ENCODE measurements around the gene BCL11B. TPM values are rescaled to one million over a fixed set of nuclear protein-coding genes. Genes with fewer than 3 reads are reported as not detected.

Gene BCL11B
- total and polyA plus RNA-seq, 4 experiments from 2014 or later, result 2.6 to 165 (median 87.3) TPM

DNA sequence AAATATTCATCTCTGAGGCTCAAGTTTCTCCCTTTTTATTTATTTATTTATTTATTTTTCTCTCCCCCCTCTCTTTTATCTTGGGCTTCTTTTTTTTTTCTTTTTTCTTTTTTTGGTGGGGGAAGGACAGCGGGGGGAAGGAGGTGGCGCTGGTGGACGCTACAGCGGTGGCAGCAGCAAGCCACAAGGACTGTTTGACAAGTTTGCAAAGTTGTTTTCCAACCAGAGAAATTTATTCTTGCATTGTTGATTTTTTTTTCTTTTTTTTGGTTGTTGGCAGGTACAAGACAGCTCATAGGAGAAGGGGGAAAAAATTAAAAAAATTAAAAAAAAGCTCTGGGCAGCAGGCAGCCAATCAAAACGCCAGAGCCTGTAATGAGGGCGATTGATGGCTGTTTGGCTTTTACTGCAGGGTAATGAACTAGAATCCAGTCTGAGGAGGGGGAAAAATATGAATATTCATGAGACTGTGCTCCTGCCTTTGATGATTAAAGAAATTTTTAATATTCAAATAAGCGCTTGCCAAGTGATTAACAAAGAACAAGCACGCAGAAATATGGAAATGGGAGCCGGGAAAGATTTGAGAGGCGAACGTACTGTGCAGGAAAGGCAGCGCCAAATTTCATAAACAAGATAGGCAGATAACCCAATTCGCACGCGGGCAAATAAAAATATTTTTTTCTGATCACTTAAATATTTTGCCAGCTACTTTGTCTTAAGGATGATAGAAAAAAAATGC is 36.2 kb downstream of the BCL11B start:
- CTCF ChIA-PET (ENCODE audit: partially characterized antibody), result interaction anchor here (1.0 to 16.7 kb wide), 12 partner anchors 6 to 1258 kb away, joined by 3 to 270 read pairs (median 4); partner anchors contain the start of gene BCL11B
- peaks cover 100% of the 10 kb centered on the region for H3K4me1 ChIP-seq (ENCODE audit: insufficient read depth, low read length)
- peaks cover 17% of the 10 kb centered on the region for H3K36me3 ChIP-seq (ENCODE audit: insufficient read depth, low read length)
- H3K27ac Mint-ChIP-seq, result peak overlapping the region; percentile 98 to 99 (median 99)
- peak overlapping the region; percentile 14 to 53 for H3K4me3 ChIP-seq (ENCODE audit: low read length in 2 of 2)
- no peaks in the 10 kb centered on the region for H3K27me3 Mint-ChIP-seq
- H3K27me3 ChIP-seq (ENCODE audit: insufficient read depth, low read length), result no peaks in the 10 kb centered on the region
- H3K9me3 ChIP-seq (ENCODE audit: control insufficient read depth in 1 of 2, low read length in 2 of 2), result no peaks in the 10 kb centered on the region
- peak overlapping the region; percentile 98 for H3K27ac ChIP-seq (ENCODE audit: low read depth, low read length)
- H3K4me3 Mint-ChIP-seq, result peak overlapping the region; percentile 83 to 99 (median 90)
- peak in 4 of 5 donors; percentile 46 to 60 (median 51) for DNase-seq
- peaks cover 80 to 98% (median 90%) of the 10 kb centered on the region in 4 donors for H3K4me1 Mint-ChIP-seq
- POLR2A ChIA-PET (ENCODE audit: partially characterized antibody), result interaction anchor here (1.3 to 87.2 kb wide), 6 partner anchors 9 to 1258 kb away, joined by 3 to 6015 read pairs (median 8); partner anchors contain the start of gene BCL11B
- intact Hi-C loops (cut with micrococcal nuclease), result loop anchor here (1.0 kb wide), 2 partner anchors 8 to 27 kb away; no protein-coding TSS in a partner anchor
- H3K9me3 Mint-ChIP-seq, result peaks cover 0 to 6% (median 0%) of the 10 kb centered on the region in 8 donors
- peaks cover 32 to 72% of the 10 kb centered on the region in 2 donors for H3K36me3 Mint-ChIP-seq

DNA sequence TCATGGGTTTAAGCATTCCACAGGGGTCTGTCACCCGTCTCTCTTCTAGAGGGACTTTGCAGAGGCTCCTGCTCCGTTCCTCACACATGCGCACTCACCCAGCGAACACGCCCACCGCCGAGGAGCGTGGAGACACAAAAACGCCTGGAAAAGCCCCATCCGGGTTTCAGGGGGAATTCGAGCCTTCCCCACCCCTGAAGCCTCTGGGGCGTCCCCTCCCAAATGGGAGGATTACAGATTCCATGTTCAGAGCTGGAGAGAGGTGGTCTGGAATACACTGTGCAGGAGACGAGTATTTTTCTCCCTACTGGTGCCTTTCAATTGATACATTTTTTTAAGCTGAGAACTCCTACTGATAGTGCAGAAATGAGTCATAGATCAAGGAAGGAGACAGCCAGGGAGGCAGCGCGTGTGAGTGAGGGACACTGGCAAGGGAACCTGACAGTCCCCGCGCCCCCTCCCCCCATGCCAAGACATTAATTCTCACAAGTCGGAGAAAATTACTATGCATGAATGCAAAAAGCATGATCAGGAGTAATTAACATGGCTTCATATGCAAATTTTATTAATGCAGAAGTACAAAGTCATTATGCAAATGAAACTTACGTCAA is 36.9 kb downstream of the BCL11B start:
- H3K27me3 ChIP-seq (ENCODE audit: insufficient read depth, low read length), result no peaks in the 10 kb centered on the region
- CTCF ChIA-PET (ENCODE audit: partially characterized antibody), result interaction anchor here (1.3 to 16.7 kb wide), 8 partner anchors 6 to 1095 kb away, joined by 4 to 270 read pairs (median 16); partner anchors contain the start of gene BCL11B
- Mint-ChIP-seq H3K4me1 (peaks cover 79 to 98% (median 90%) of the 10 kb centered on the region in 4 donors), H3K9me3 (peaks cover 0 to 9% (median 0%) of the 10 kb centered on the region in 8 donors), H3K36me3 (peaks cover 27 to 73% of the 10 kb centered on the region in 2 donors), H3K27me3 (no peaks in the 10 kb centered on the region), H3K27ac (peak overlapping the region; percentile 98 to 99 (median 99)), H3K4me3 (peak overlapping the region; percentile 83 to 99 (median 90))
- H3K9me3 ChIP-seq (ENCODE audit: control insufficient read depth in 1 of 2, low read length in 2 of 2), result no peaks in the 10 kb centered on the region
- peak in 4 of 5 donors; percentile 49 to 96 (median 60) for DNase-seq
- peak overlapping the region in 1 of 2 donors; percentile 53 for H3K4me3 ChIP-seq (ENCODE audit: low read length in 2 of 2)
- H3K27ac ChIP-seq (ENCODE audit: low read depth, low read length), result peak overlapping the region; percentile 98
- intact Hi-C loops (cut with micrococcal nuclease), result loop anchor here (1.0 kb wide), 1 partner anchor 8 kb away; no protein-coding TSS in a partner anchor
- POLR2A ChIA-PET (ENCODE audit: partially characterized antibody), result interaction anchor here (0.6 to 87.2 kb wide), 8 partner anchors 10 to 1632 kb away, joined by 3 to 6015 read pairs (median 4); partner anchors contain the start of gene BCL11B
- H3K36me3 ChIP-seq (ENCODE audit: insufficient read depth, low read length), result peaks cover 17% of the 10 kb centered on the region
- peaks cover 100% of the 10 kb centered on the region for H3K4me1 ChIP-seq (ENCODE audit: insufficient read depth, low read length)

DNA sequence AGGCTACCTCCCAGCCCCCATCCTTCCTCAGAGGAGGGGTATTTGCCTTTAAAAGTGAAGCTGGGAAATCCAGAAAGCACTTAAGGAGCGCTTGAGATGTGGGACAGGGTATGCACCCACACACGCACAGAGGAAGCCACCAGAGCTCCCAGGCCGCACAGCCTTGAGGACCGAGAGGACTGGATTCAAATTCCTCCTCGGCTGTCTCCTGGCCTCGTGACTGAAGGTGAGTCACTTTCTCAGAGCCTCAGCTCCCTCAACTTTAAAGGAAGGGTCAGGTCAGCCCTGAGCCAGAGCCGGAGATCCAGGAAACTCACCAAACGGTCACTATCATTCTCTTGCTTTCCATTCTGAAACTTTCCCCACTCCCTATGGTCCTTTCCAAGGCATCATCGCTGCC is 37.6 kb downstream of the BCL11B start:
- peaks cover 16% of the 10 kb centered on the region for H3K36me3 ChIP-seq (ENCODE audit: insufficient read depth, low read length)
- H3K27me3 ChIP-seq (ENCODE audit: insufficient read depth, low read length), result no peaks in the 10 kb centered on the region
- Mint-ChIP-seq H3K4me1 (peaks cover 78 to 98% (median 90%) of the 10 kb centered on the region in 4 donors), H3K27ac (peak overlapping the region; percentile 98 to 99 (median 99)), H3K27me3 (no peaks in the 10 kb centered on the region), H3K4me3 (peak overlapping the region; percentile 81 to 99 (median 89)), H3K36me3 (peaks cover 24 to 75% of the 10 kb centered on the region in 2 donors), H3K9me3 (peaks cover 0 to 12% (median 0%) of the 10 kb centered on the region in 8 donors)
- CTCF ChIA-PET (ENCODE audit: partially characterized antibody), result interaction anchor here (1.3 to 16.7 kb wide), 6 partner anchors 7 to 37 kb away, joined by 4 to 270 read pairs (median 30); partner anchors contain the start of gene BCL11B
- H3K4me1 ChIP-seq (ENCODE audit: insufficient read depth, low read length), result peaks cover 100% of the 10 kb centered on the region
- DNase-seq, result peak in 1 of 5 donors; percentile 70
- POLR2A ChIA-PET (ENCODE audit: partially characterized antibody), result interaction anchor here (0.6 to 87.2 kb wide), 7 partner anchors 10 to 1632 kb away, joined by 3 to 6015 read pairs (median 4); partner anchors contain the start of gene BCL11B
- H3K27ac ChIP-seq (ENCODE audit: low read depth, low read length), result peak overlapping the region; percentile 98
- H3K9me3 ChIP-seq (ENCODE audit: control insufficient read depth in 1 of 2, low read length in 2 of 2), result no peaks in the 10 kb centered on the region
- peak overlapping the region; percentile 30 to 40 for H3K4me3 ChIP-seq (ENCODE audit: low read length in 2 of 2)
- intact Hi-C loops (cut with micrococcal nuclease), result no loop called here

DNA sequence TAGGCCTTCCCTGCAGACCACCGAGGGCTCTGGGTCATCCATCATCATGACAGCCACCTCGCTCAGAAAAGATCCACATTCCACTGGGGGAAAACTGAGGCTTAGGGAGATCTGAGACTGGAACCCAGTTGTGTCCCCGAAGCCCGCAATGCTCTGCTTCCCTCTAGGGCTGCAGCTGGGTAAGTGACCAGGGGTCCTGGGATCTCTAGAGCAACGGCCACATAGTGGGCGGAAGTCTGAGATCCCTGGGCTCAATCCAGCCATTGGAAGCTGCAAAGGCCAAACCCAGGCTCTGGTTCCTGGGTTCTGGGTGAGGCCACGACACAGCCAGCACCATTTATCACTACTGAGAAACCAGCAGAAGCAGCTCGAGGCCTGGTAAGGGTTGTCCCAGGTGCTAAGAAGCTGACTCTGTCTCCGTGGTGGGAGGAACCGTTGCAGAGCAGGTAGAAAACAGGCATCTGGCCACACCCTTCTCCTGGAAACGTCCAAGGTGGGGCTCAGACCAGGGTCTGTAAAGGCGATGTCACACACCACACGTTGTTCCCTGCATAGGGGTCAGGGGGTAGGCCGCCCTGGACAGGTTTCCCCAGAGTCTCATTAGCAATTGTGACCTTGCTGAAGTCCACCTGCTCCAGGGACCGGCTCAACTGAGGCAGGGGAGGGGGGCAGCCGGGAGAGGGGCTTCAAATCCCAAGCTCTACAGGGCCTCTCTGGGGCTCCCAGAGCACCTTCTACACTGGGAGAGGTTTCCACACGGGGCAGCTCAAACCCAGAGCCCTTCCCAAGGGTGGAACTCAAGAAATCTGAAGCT is 38.6 kb downstream of the BCL11B start:
- DNase-seq, result peak in 1 of 5 donors; percentile 54
- H3K4me3 Mint-ChIP-seq, result peak overlapping the region; percentile 81 to 99 (median 89)
- Histone ChIP-seq H3K9me3 (ENCODE audit: control insufficient read depth in 1 of 2, low read length in 2 of 2) (no peaks in the 10 kb centered on the region), H3K36me3 (ENCODE audit: insufficient read depth, low read length) (peaks cover 17% of the 10 kb centered on the region), H3K4me3 (ENCODE audit: low read length in 2 of 2) (peak overlapping the region; percentile 20 to 40), H3K27ac (ENCODE audit: low read depth, low read length) (peak overlapping the region; percentile 98), H3K4me1 (ENCODE audit: insufficient read depth, low read length) (peaks cover 100% of the 10 kb centered on the region), H3K27me3 (ENCODE audit: insufficient read depth, low read length) (no peaks in the 10 kb centered on the region)
- peaks cover 0 to 14% (median 0%) of the 10 kb centered on the region in 8 donors for H3K9me3 Mint-ChIP-seq
- intact Hi-C loops (cut with micrococcal nuclease), result no loop called here
- ChIA-PET POLR2A (ENCODE audit: partially characterized antibody) (interaction anchor here (0.9 to 87.2 kb wide), 6 partner anchors 11 to 1631 kb away, joined by 3 to 6015 read pairs (median 6); partner anchors contain the start of gene BCL11B), CTCF (ENCODE audit: partially characterized antibody) (interaction anchor here (0.9 to 16.7 kb wide), 7 partner anchors 8 to 38 kb away, joined by 3 to 270 read pairs (median 27); partner anchors contain the start of gene BCL11B)
- H3K4me1 Mint-ChIP-seq, result peaks cover 77 to 98% (median 90%) of the 10 kb centered on the region in 4 donors
- peaks cover 25 to 75% of the 10 kb centered on the region in 2 donors for H3K36me3 Mint-ChIP-seq
- H3K27ac Mint-ChIP-seq, result peak overlapping the region; percentile 98 to 99 (median 99)
- no peaks in the 10 kb centered on the region for H3K27me3 Mint-ChIP-seq

DNA sequence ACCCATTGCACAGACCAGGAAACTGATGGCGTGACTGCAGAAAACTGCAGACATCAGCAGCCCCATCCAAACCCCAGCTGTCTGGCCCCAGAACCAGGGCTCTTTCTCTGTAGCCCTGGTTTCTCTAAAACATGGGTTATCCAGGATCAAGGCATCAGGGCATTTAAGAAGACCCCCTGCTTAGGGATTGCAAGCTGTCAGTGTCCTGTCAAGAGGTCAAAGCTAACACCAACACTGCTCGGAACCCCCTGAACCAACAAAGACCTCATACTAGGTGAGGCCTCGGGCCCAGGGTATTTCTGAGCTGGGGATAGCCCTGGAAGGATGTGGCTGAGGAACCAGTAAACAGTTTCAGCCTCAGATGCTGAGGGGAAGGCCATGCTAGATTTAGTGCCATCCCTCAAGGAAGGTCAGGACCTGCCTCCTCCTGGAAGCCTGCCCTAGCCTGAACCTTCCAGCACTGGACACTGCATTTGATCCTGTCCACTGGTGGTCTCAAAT is 39.2 kb downstream of the BCL11B start:
- Histone ChIP-seq H3K4me1 (ENCODE audit: insufficient read depth, low read length) (peaks cover 100% of the 10 kb centered on the region), H3K27ac (ENCODE audit: low read depth, low read length) (peak overlapping the region; percentile 98), H3K27me3 (ENCODE audit: insufficient read depth, low read length) (no peaks in the 10 kb centered on the region), H3K36me3 (ENCODE audit: insufficient read depth, low read length) (peaks cover 18% of the 10 kb centered on the region), H3K4me3 (ENCODE audit: low read length in 2 of 2) (peak overlapping the region; percentile 20 to 40), H3K9me3 (ENCODE audit: control insufficient read depth in 1 of 2, low read length in 2 of 2) (no peaks in the 10 kb centered on the region)
- Mint-ChIP-seq H3K36me3 (peaks cover 25 to 75% of the 10 kb centered on the region in 2 donors), H3K27me3 (no peaks in the 10 kb centered on the region), H3K27ac (peak overlapping the region; percentile 98 to 99 (median 99)), H3K4me1 (peaks cover 77 to 98% (median 89%) of the 10 kb centered on the region in 4 donors), H3K4me3 (peak overlapping the region; percentile 81 to 99 (median 89)), H3K9me3 (peaks cover 0 to 18% (median 0%) of the 10 kb centered on the region in 8 donors)
- peak in 2 of 5 donors; percentile 37 to 61 for DNase-seq
- CTCF ChIA-PET (ENCODE audit: partially characterized antibody), result interaction anchor here (0.9 to 16.7 kb wide), 7 partner anchors 7 to 44 kb away, joined by 3 to 270 read pairs (median 27); partner anchors contain the start of gene BCL11B
- POLR2A ChIA-PET (ENCODE audit: partially characterized antibody), result interaction anchor here (1.0 to 87.2 kb wide), 4 partner anchors 12 to 1508 kb away, joined by 3 to 6015 read pairs (median 3012); partner anchors contain the start of gene BCL11B
- intact Hi-C loops (cut with micrococcal nuclease), result no loop called here
